ENCODE results near the gene CERS3.

GRCh38 chr15:100559330-100559729 lies 30.6 kb upstream of the CERS3 start:
- TF ChIP-seq ARNTL (CRISPR knock-in tag; IDR thresholded peaks at IDR 0.05; ENCODE audit: borderline replicate concordance, low read depth) (no peak), CSRNP3 (CRISPR knock-in tag; IDR thresholded peaks at IDR 0.05) (no peak), ZFP3 (CRISPR knock-in tag; IDR thresholded peaks at IDR 0.05) (no peak), RARB (CRISPR knock-in tag; IDR thresholded peaks at IDR 0.05) (no peak), PATZ1 (CRISPR knock-in tag; IDR thresholded peaks at IDR 0.05; ENCODE audit: borderline replicate concordance) (no peak), ZC3H10 (CRISPR knock-in tag; IDR thresholded peaks at IDR 0.05) (no peak)
